ENCODE data around the gene GRIK2.

Gene GRIK2

DNA sequence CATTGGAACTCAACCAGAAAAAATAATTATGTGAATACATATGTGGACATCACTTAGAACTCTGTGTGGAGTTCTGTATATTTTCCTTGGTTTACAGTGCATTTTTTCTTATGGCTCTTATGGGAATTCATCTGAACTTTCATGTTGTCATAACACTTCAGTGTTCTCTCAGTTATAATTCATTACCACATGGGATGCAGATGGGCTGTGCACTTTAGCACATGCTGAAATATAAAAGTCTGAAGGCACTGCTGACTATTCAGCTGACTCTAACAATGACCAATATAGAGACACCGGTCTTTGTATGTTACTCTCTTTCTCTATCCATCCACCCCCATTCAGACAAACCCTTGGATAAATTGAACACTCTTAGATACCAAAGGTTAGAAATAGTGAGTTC, 29.3 kb downstream of the GRIK2 start:
- no peak for TF ChIP-seq SIN3A (IDR thresholded peaks at IDR 0.05; ENCODE audit: borderline replicate concordance, insufficient read depth, low read length)
- TF ChIP-seq POLR2AphosphoS5 (IDR thresholded peaks at IDR 0.05; ENCODE audit: low read depth, low read length), result no peak
- TF ChIP-seq, protein P1, sequence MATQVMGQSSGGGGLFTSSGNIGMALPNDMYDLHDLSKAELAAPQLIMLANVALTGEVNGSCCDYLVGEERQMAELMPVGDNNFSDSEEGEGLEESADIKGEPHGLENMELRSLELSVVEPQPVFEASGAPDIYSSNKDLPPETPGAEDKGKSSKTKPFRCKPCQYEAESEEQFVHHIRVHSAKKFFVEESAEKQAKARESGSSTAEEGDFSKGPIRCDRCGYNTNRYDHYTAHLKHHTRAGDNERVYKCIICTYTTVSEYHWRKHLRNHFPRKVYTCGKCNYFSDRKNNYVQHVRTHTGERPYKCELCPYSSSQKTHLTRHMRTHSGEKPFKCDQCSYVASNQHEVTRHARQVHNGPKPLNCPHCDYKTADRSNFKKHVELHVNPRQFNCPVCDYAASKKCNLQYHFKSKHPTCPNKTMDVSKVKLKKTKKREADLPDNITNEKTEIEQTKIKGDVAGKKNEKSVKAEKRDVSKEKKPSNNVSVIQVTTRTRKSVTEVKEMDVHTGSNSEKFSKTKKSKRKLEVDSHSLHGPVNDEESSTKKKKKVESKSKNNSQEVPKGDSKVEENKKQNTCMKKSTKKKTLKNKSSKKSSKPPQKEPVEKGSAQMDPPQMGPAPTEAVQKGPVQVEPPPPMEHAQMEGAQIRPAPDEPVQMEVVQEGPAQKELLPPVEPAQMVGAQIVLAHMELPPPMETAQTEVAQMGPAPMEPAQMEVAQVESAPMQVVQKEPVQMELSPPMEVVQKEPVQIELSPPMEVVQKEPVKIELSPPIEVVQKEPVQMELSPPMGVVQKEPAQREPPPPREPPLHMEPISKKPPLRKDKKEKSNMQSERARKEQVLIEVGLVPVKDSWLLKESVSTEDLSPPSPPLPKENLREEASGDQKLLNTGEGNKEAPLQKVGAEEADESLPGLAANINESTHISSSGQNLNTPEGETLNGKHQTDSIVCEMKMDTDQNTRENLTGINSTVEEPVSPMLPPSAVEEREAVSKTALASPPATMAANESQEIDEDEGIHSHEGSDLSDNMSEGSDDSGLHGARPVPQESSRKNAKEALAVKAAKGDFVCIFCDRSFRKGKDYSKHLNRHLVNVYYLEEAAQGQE (IDR thresholded peaks at IDR 0.05; ENCODE audit: insufficient read depth in 1 of 2, low read depth in 2 of 2, low read length in 2 of 2), result no peak
- no peak for TF ChIP-seq TAF1 (IDR thresholded peaks at IDR 0.05; ENCODE audit: borderline replicate concordance, insufficient read depth, low read length)
- no peak for TF ChIP-seq FOXP2 (optimal IDR thresholded peaks at IDR 0.05; ENCODE audit: borderline replicate concordance, extremely low read depth, extremely low read length, insufficient read depth)

DNA sequence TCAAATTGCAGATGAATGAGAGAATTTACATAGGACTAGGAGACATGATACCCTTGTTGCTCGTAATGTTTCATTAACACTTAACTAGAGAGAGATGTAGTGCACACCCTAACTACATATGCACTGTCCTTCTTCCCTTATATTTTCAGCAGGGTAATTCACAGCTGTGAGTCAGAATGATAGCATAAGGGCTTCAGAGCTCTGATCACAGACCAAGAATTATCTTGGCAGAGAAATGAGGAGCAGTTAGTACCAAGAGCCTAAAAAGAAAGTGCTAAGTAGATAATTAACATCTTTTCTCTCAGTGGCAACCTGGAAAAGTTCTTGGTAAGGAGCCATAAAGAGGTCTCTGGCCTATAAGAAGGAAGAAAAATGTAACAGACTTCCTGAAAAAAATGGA, 35.8 kb downstream of the GRIK2 start:
- no peak for TF ChIP-seq TAF1 (IDR thresholded peaks at IDR 0.05; ENCODE audit: borderline replicate concordance, insufficient read depth, low read length)
- TF ChIP-seq POLR2AphosphoS5 (IDR thresholded peaks at IDR 0.05; ENCODE audit: low read depth, low read length), result no peak
- TF ChIP-seq FOXP2 (optimal IDR thresholded peaks at IDR 0.05; ENCODE audit: borderline replicate concordance, extremely low read depth, extremely low read length, insufficient read depth), result no peak
- TF ChIP-seq SIN3A (IDR thresholded peaks at IDR 0.05; ENCODE audit: borderline replicate concordance, insufficient read depth, low read length), result no peak
- TF ChIP-seq, protein P1 (IDR thresholded peaks at IDR 0.05; ENCODE audit: insufficient read depth in 1 of 2, low read depth in 2 of 2, low read length in 2 of 2), result no peak

DNA sequence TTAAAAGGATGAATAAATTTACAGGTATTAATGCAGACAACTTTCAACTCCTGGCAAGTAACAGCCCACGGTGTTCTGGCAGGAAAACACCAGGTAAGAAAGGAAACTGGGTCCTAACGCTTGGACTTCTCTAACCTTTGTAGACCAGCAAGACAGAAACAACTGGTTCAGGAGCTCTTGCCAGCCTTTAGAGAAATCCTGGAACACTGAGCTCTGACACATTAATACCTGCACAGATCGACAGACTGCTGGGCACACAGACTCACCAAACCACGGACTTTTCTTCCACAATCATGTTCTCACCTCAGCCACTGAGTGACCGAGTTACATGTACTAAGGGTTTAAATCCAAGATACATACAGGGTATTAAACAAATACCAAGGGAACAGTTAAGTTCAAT, 36.3 kb downstream of the GRIK2 start:
- no peak for TF ChIP-seq POLR2AphosphoS5 (IDR thresholded peaks at IDR 0.05; ENCODE audit: low read depth, low read length)
- TF ChIP-seq SIN3A (IDR thresholded peaks at IDR 0.05; ENCODE audit: borderline replicate concordance, insufficient read depth, low read length), result no peak
- no peak for TF ChIP-seq FOXP2 (optimal IDR thresholded peaks at IDR 0.05; ENCODE audit: borderline replicate concordance, extremely low read depth, extremely low read length, insufficient read depth)
- TF ChIP-seq TAF1 (IDR thresholded peaks at IDR 0.05; ENCODE audit: borderline replicate concordance, insufficient read depth, low read length), result no peak
- TF ChIP-seq, protein P1 (IDR thresholded peaks at IDR 0.05; ENCODE audit: insufficient read depth in 1 of 2, low read depth in 2 of 2, low read length in 2 of 2), result no peak

DNA sequence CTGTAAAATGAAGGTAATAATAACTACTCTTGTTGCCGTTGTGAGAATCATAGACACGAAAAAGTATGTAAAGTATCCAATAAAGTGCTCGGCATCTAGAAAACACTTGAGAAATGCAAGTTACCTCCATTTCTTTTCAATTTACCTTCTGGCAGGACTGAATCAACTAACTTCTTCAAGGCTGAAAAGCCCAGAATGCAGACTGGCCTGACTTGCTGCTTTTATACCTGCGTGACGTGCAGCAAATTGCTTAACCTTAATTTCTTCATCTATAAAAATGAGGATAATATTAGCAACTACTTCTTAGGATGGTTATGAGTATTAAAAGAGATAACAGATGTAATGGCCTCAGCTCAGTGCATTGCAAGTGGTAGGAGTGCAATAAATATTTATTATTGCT, 39.6 kb downstream of the GRIK2 start:
- TF ChIP-seq POLR2AphosphoS5 (IDR thresholded peaks at IDR 0.05; ENCODE audit: low read depth, low read length) (no peak), FOXP2 (optimal IDR thresholded peaks at IDR 0.05; ENCODE audit: borderline replicate concordance, extremely low read depth, extremely low read length, insufficient read depth) (no peak), SIN3A (IDR thresholded peaks at IDR 0.05; ENCODE audit: borderline replicate concordance, insufficient read depth, low read length) (no peak), TAF1 (IDR thresholded peaks at IDR 0.05; ENCODE audit: borderline replicate concordance, insufficient read depth, low read length) (no peak)
- TF ChIP-seq, protein P1 (IDR thresholded peaks at IDR 0.05; ENCODE audit: insufficient read depth in 1 of 2, low read depth in 2 of 2, low read length in 2 of 2), result no peak

DNA sequence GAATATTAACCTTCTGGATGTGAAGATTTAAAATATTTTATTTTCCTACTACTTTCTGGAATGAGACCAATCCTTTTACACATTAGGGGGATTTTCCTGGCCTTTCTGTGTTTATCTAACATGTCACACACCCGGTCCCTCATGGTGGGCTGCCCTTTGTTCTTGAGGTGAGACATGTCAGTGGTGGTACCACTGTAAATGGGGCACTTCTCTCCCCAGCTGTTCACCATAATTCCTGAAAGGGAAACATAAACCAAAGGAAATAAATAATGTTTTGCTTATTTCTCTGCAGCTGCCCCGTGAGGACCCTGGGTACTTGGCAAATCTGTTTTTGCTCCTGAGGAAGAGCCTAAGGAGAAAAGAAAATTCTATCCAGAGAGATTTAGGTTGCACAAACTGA, 41.1 kb downstream of the GRIK2 start:
- no peak for TF ChIP-seq POLR2AphosphoS5 (IDR thresholded peaks at IDR 0.05; ENCODE audit: low read depth, low read length)
- no peak for TF ChIP-seq FOXP2 (optimal IDR thresholded peaks at IDR 0.05; ENCODE audit: borderline replicate concordance, extremely low read depth, extremely low read length, insufficient read depth)
- TF ChIP-seq SIN3A (IDR thresholded peaks at IDR 0.05; ENCODE audit: borderline replicate concordance, insufficient read depth, low read length), result no peak
- TF ChIP-seq, protein P1 (IDR thresholded peaks at IDR 0.05; ENCODE audit: insufficient read depth in 1 of 2, low read depth in 2 of 2, low read length in 2 of 2), result no peak
- no peak for TF ChIP-seq TAF1 (IDR thresholded peaks at IDR 0.05; ENCODE audit: borderline replicate concordance, insufficient read depth, low read length)

Data from PFSK-1 (cell line).